ENCODE measurements around the gene TMC1.

The TMC1 gene

DNA sequence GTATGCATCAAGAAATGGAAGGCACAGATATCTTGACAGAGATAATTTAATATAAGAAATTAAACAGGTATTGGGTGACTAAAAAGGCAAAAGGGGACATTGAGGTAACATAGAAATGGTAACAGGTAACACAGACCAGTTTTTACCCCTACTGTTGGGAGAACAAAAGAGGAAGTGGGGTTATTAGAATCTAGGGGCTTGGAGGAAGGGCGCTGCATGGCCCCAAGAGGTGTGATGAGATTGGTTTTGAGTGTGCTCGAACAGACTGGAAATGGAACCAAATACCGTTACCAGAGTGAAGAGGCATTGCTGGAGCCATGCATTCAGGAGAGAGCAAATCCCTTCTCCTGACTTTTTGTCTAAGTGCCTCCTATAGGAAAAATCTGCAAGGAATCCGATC, 237.5 kb downstream of the TMC1 start:
- DNase-seq: no peak
- H3K9me3 ChIP-seq (ENCODE audit: control insufficient read depth, low read length): no peaks in the 10 kb centered on the region
- no peaks in the 10 kb centered on the region for H3K36me3 ChIP-seq (ENCODE audit: control insufficient read depth, insufficient read depth, low read length)
- H3K27ac ChIP-seq (ENCODE audit: insufficient read depth, low read length, poor library complexity, severe bottlenecking): no peak overlapping the region
- no peak overlapping the region for H3K4me3 ChIP-seq (ENCODE audit: insufficient read depth, low read depth, low read length, poor library complexity, severe bottlenecking)
- no peaks in the 10 kb centered on the region for H3K27me3 ChIP-seq (replicated peaks; ENCODE audit: control insufficient read depth, insufficient read depth, low read length, poor library complexity, severe bottlenecking)
- H3K4me1 ChIP-seq (ENCODE audit: control insufficient read depth, insufficient read depth, low read length, poor library complexity, severe bottlenecking): no peaks in the 10 kb centered on the region

DNA sequence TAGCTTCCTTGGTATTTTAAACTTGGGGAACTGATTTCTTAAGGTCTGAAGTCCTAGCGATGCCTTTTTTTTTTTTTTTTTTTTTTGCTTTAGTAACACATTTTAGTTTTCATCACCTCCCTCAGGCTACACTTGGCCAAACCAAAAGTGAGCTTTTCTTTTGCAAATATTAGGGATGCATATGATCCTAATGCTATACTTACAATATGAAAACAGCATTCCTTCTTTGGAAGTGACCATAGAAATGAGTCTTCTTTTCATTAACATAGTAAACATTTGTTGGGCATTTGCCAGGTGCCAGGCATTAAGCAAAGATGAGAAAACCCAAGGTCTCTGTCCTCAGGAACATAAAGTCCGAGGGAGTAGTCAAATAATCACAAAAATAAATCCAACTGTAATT, 241.6 kb downstream of the TMC1 start:
- H3K4me1 ChIP-seq (ENCODE audit: control insufficient read depth, insufficient read depth, low read length, poor library complexity, severe bottlenecking): no peaks in the 10 kb centered on the region
- no peaks in the 10 kb centered on the region for H3K27me3 ChIP-seq (replicated peaks; ENCODE audit: control insufficient read depth, insufficient read depth, low read length, poor library complexity, severe bottlenecking)
- H3K9me3 ChIP-seq (ENCODE audit: control insufficient read depth, low read length): no peaks in the 10 kb centered on the region
- no peak for DNase-seq
- no peaks in the 10 kb centered on the region for H3K36me3 ChIP-seq (ENCODE audit: control insufficient read depth, insufficient read depth, low read length)
- H3K27ac ChIP-seq (ENCODE audit: insufficient read depth, low read length, poor library complexity, severe bottlenecking): no peak overlapping the region
- H3K4me3 ChIP-seq (ENCODE audit: insufficient read depth, low read depth, low read length, poor library complexity, severe bottlenecking): no peak overlapping the region

DNA sequence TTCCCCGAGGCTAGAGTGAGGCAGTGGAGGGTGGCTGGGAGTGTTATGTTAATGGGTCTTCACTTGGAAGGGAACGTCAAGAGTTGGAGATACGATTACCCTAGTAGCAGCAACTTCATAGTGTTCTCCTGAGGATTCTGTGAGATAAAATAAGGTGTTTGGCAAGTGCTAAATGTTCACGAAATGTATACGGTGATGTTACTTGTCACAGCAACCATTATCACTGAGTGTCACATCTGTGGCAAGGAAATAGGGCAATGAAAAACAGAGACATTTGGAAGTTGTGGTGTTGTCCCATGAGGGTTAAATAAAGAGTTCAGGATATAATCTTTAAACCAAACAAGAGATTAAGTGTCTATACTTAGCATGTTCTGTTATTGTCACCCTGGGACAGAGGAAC, 248.1 kb downstream of the TMC1 start:
- no peak overlapping the region for H3K27ac ChIP-seq (ENCODE audit: insufficient read depth, low read length, poor library complexity, severe bottlenecking)
- DNase-seq: no peak
- no peaks in the 10 kb centered on the region for H3K36me3 ChIP-seq (ENCODE audit: control insufficient read depth, insufficient read depth, low read length)
- no peaks in the 10 kb centered on the region for H3K27me3 ChIP-seq (replicated peaks; ENCODE audit: control insufficient read depth, insufficient read depth, low read length, poor library complexity, severe bottlenecking)
- H3K9me3 ChIP-seq (ENCODE audit: control insufficient read depth, low read length): no peaks in the 10 kb centered on the region
- no peaks in the 10 kb centered on the region for H3K4me1 ChIP-seq (ENCODE audit: control insufficient read depth, insufficient read depth, low read length, poor library complexity, severe bottlenecking)
- H3K4me3 ChIP-seq (ENCODE audit: insufficient read depth, low read depth, low read length, poor library complexity, severe bottlenecking): no peak overlapping the region

DNA sequence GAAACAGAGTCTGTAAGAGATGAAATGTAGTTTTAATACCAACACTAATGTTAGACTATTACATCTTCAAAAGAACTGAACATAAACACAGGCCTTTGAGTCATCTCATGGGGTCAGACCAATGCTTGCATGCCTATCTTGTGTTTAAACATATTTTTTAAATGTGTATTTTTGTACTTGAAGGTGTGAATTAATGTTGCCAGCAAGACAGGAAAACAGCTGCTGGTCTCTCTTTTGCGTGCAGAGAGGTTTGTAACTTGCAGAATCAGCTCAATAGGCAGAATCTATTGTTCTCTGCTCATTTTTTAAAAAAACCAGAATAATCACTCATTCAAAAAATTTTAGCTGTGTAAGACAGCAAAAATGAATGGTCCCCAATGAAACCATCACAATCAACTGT, 251.3 kb downstream of the TMC1 start:
- Histone ChIP-seq H3K4me1 (ENCODE audit: control insufficient read depth, insufficient read depth, low read length, poor library complexity, severe bottlenecking) (no peaks in the 10 kb centered on the region), H3K27ac (ENCODE audit: insufficient read depth, low read length, poor library complexity, severe bottlenecking) (no peak overlapping the region), H3K36me3 (ENCODE audit: control insufficient read depth, insufficient read depth, low read length) (no peaks in the 10 kb centered on the region), H3K4me3 (ENCODE audit: insufficient read depth, low read depth, low read length, poor library complexity, severe bottlenecking) (no peak overlapping the region), H3K27me3 (replicated peaks; ENCODE audit: control insufficient read depth, insufficient read depth, low read length, poor library complexity, severe bottlenecking) (no peaks in the 10 kb centered on the region), H3K9me3 (ENCODE audit: control insufficient read depth, low read length) (no peaks in the 10 kb centered on the region)
- DNase-seq: no peak

DNA sequence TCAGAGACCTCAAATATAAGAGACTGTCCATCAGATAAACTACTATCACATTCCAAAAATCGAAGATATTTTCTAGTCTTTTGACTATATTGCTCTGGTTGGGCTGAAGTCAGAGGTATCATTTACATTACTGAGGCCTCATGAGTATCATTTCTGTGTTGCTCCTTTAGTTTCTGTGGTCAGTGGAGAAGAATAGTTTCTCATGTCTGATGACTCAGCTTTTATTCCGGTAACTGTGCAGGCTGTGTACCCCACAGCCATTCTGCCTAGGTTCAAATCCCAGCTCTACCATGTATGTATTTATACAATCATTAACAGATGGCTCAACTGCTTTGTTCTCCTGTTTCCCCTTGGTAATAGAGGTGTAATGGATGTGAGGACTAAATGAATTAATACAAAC, 252.2 kb downstream of the TMC1 start:
- H3K4me1 ChIP-seq (ENCODE audit: control insufficient read depth, insufficient read depth, low read length, poor library complexity, severe bottlenecking): no peaks in the 10 kb centered on the region
- no peak overlapping the region for H3K27ac ChIP-seq (ENCODE audit: insufficient read depth, low read length, poor library complexity, severe bottlenecking)
- DNase-seq: no peak
- no peaks in the 10 kb centered on the region for H3K27me3 ChIP-seq (replicated peaks; ENCODE audit: control insufficient read depth, insufficient read depth, low read length, poor library complexity, severe bottlenecking)
- no peaks in the 10 kb centered on the region for H3K9me3 ChIP-seq (ENCODE audit: control insufficient read depth, low read length)
- H3K4me3 ChIP-seq (ENCODE audit: insufficient read depth, low read depth, low read length, poor library complexity, severe bottlenecking): no peak overlapping the region
- no peaks in the 10 kb centered on the region for H3K36me3 ChIP-seq (ENCODE audit: control insufficient read depth, insufficient read depth, low read length)

DNA sequence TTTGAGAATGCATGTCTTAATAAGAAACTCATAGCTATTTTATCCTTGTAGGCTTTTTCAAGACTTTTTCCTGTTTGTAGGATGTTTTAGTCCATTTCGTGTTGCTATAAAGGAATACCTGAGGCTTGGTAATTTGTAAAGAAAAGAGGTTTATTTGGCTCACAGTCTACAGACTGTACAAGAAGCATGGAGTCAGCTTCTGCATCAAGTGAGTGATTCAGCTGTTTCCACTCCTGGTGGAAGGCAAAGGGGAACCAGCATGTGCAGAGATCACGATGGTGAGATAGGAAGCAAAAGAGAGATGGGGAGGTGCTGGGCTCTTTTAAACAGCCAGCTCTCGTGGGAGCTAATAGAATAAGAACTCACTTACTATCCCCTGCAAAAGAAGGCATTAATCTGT, 254.2 kb downstream of the TMC1 start:
- H3K4me1 ChIP-seq (ENCODE audit: control insufficient read depth, insufficient read depth, low read length, poor library complexity, severe bottlenecking): no peaks in the 10 kb centered on the region
- no peaks in the 10 kb centered on the region for H3K36me3 ChIP-seq (ENCODE audit: control insufficient read depth, insufficient read depth, low read length)
- H3K27me3 ChIP-seq (replicated peaks; ENCODE audit: control insufficient read depth, insufficient read depth, low read length, poor library complexity, severe bottlenecking): no peaks in the 10 kb centered on the region
- H3K27ac ChIP-seq (ENCODE audit: insufficient read depth, low read length, poor library complexity, severe bottlenecking): no peak overlapping the region
- H3K4me3 ChIP-seq (ENCODE audit: insufficient read depth, low read depth, low read length, poor library complexity, severe bottlenecking): no peak overlapping the region
- DNase-seq: no peak
- H3K9me3 ChIP-seq (ENCODE audit: control insufficient read depth, low read length): no peaks in the 10 kb centered on the region

DNA sequence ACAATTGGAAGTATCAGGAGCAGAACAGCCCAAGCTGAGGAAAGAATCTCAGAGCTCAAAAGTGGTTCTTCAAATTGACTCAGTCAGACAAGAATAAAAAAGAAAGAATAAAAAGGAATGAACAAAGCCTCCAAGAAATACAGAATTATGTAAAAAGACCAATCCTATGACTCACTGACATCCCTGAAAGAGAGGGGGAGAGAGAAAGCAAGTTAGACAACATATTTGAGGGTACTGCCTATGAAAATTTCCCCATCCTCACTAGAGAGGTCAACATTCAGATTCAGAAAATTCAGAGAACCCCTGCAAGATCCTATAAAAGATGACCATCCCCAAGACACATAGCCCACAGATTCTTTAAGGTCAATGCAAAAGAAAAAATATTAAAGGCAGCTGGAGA, 258.2 kb downstream of the TMC1 start:
- DNase-seq: no peak
- H3K4me1 ChIP-seq (ENCODE audit: control insufficient read depth, insufficient read depth, low read length, poor library complexity, severe bottlenecking): no peaks in the 10 kb centered on the region
- H3K36me3 ChIP-seq (ENCODE audit: control insufficient read depth, insufficient read depth, low read length): no peaks in the 10 kb centered on the region
- no peak overlapping the region for H3K27ac ChIP-seq (ENCODE audit: insufficient read depth, low read length, poor library complexity, severe bottlenecking)
- no peaks in the 10 kb centered on the region for H3K9me3 ChIP-seq (ENCODE audit: control insufficient read depth, low read length)
- H3K27me3 ChIP-seq (replicated peaks; ENCODE audit: control insufficient read depth, insufficient read depth, low read length, poor library complexity, severe bottlenecking): no peaks in the 10 kb centered on the region
- no peak overlapping the region for H3K4me3 ChIP-seq (ENCODE audit: insufficient read depth, low read depth, low read length, poor library complexity, severe bottlenecking)

DNA sequence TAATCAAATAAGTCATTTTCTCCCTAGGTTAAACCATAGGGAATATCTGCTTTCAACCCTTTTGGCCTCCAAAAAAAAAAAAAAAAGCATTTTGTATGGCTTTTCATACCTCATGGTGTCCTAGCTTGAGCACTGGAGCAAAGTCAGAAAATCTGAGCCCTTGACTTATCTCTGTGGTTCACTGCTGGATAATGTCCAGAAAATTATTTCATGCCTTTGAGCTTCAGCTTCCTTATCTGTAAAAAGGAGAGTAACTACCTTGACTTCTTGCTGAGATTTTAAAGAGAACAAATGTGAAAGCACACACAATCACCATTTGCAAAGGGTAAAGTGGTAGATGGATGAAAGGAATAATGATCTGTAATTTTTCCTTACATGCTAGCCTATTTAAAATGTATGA, 265.5 kb downstream of the TMC1 start:
- Histone ChIP-seq H3K4me3 (ENCODE audit: insufficient read depth, low read depth, low read length, poor library complexity, severe bottlenecking) (no peak overlapping the region), H3K4me1 (ENCODE audit: control insufficient read depth, insufficient read depth, low read length, poor library complexity, severe bottlenecking) (no peaks in the 10 kb centered on the region), H3K36me3 (ENCODE audit: control insufficient read depth, insufficient read depth, low read length) (no peaks in the 10 kb centered on the region), H3K27ac (ENCODE audit: insufficient read depth, low read length, poor library complexity, severe bottlenecking) (no peak overlapping the region), H3K9me3 (ENCODE audit: control insufficient read depth, low read length) (no peaks in the 10 kb centered on the region), H3K27me3 (replicated peaks; ENCODE audit: control insufficient read depth, insufficient read depth, low read length, poor library complexity, severe bottlenecking) (no peaks in the 10 kb centered on the region)
- no peak for DNase-seq

DNA sequence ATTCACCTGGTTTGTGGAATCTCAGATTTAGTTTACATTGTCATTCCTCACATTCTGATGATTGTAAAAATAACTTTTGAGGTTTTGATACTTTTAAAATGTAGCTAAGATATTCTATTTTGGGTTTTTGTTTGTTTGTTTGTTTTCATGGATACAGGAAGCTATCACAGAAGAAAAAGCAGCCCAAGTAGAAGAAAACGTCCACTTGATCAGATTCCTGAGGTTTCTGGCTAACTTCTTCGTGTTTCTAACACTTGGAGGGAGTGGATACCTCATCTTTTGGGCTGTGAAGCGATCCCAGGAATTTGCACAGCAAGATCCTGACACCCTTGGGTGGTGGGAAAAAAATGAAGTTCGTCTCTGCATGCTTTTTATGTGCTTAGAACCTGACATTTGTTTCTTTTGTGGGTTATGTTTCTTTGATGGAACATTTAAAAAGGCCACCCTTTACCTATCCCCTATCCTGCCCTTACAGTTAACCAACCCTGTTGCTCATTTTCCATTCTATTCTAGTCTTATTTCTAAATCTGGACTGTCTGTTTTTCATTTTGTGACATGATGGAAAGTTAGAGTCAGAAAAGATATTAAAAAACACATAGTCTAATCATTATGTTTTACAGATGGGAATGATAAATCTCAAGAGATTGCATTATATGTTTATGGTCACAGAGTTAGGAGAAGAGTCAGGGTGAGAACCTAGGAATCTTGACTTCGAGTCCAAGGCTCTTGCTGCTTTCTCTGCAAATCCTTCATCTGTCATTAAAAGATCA, 267.7 kb downstream of the TMC1 start:
- no peak for DNase-seq
- Histone ChIP-seq H3K4me1 (ENCODE audit: control insufficient read depth, insufficient read depth, low read length, poor library complexity, severe bottlenecking) (no peaks in the 10 kb centered on the region), H3K9me3 (ENCODE audit: control insufficient read depth, low read length) (no peaks in the 10 kb centered on the region), H3K27ac (ENCODE audit: insufficient read depth, low read length, poor library complexity, severe bottlenecking) (no peak overlapping the region), H3K4me3 (ENCODE audit: insufficient read depth, low read depth, low read length, poor library complexity, severe bottlenecking) (no peak overlapping the region), H3K36me3 (ENCODE audit: control insufficient read depth, insufficient read depth, low read length) (no peaks in the 10 kb centered on the region), H3K27me3 (replicated peaks; ENCODE audit: control insufficient read depth, insufficient read depth, low read length, poor library complexity, severe bottlenecking) (no peaks in the 10 kb centered on the region)

DNA sequence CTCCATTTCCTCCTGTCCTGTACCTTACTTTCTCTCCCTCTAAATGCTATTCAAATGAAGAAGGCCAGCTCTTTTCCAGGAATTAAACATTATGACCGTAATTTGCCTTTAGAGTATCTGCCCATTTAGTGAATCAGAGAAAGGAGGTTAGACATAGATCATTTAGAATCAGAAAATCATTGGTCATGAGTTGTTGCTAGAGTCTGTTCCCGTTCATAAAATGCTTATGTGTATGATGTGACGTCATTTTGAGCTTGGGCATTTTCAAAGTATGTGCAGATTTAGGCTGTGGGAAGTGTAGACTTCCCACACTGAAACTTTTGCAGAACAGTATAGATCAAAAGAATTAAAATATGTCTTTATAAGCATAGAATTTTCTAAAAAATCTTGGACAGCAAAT, 268.5 kb downstream of the TMC1 start:
- no peak overlapping the region for H3K4me3 ChIP-seq (ENCODE audit: insufficient read depth, low read depth, low read length, poor library complexity, severe bottlenecking)
- DNase-seq: no peak
- no peak overlapping the region for H3K27ac ChIP-seq (ENCODE audit: insufficient read depth, low read length, poor library complexity, severe bottlenecking)
- H3K27me3 ChIP-seq (replicated peaks; ENCODE audit: control insufficient read depth, insufficient read depth, low read length, poor library complexity, severe bottlenecking): no peaks in the 10 kb centered on the region
- H3K4me1 ChIP-seq (ENCODE audit: control insufficient read depth, insufficient read depth, low read length, poor library complexity, severe bottlenecking): no peaks in the 10 kb centered on the region
- H3K9me3 ChIP-seq (ENCODE audit: control insufficient read depth, low read length): no peaks in the 10 kb centered on the region
- H3K36me3 ChIP-seq (ENCODE audit: control insufficient read depth, insufficient read depth, low read length): no peaks in the 10 kb centered on the region

All from effector memory CD4-positive, alpha-beta T cell (primary cell).